ENCODE data around the gene ZNF488. TPM values are rescaled to one million over a fixed set of nuclear protein-coding genes. Genes with fewer than 3 reads are reported as not detected.
A peak's percentile ranks its signal among the peaks of the same experiment; 100 is the strongest.

Gene ZNF488
- total RNA-seq, 6 experiments from 2014 or later, result 0.05 to 0.07 (median 0.07) TPM; not detected in 3

DNA sequence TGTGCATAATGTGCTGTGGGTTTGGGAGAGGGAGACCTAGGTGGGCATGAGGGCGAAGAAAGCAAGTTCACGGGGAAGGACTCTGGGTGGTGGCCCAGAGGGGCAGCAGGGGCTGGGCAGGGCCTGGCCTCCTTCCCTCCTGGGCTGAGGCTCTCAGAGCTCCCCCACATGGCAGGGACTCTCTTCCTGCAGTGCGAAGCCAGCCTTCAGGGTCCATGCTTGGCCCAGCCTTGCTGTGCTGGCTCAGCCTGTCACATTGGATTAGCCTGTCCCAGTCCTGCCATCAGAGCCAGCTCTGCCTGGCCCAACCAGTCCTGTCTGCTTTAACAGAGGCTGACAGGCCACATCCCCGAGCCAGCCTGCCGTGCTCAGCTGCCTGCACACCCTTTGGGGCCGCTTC is 20.4 kb upstream of the ZNF488 start:
- Mint-ChIP-seq H3K9me3 (no peaks in the 10 kb centered on the region), H3K4me1 (ENCODE audit: low read depth) (peaks cover 37% of the 10 kb centered on the region), H3K4me3 (no peak overlapping the region), H3K27ac (0 out of 2 replicates have a peak overlapping the region, but pooled peaks have one; percentile 7), H3K36me3 (ENCODE audit: low read depth) (no peaks in the 10 kb centered on the region), H3K27me3 (ENCODE audit: insufficient read depth) (no peaks in the 10 kb centered on the region)
- TF ChIP-seq, protein P1, sequence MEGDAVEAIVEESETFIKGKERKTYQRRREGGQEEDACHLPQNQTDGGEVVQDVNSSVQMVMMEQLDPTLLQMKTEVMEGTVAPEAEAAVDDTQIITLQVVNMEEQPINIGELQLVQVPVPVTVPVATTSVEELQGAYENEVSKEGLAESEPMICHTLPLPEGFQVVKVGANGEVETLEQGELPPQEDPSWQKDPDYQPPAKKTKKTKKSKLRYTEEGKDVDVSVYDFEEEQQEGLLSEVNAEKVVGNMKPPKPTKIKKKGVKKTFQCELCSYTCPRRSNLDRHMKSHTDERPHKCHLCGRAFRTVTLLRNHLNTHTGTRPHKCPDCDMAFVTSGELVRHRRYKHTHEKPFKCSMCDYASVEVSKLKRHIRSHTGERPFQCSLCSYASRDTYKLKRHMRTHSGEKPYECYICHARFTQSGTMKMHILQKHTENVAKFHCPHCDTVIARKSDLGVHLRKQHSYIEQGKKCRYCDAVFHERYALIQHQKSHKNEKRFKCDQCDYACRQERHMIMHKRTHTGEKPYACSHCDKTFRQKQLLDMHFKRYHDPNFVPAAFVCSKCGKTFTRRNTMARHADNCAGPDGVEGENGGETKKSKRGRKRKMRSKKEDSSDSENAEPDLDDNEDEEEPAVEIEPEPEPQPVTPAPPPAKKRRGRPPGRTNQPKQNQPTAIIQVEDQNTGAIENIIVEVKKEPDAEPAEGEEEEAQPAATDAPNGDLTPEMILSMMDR (IDR thresholded peaks at IDR 0.05), result 0 out of 2 replicates have a peak, but pooled peaks have one; percentile 13
- DNase-seq, result no peak

DNA sequence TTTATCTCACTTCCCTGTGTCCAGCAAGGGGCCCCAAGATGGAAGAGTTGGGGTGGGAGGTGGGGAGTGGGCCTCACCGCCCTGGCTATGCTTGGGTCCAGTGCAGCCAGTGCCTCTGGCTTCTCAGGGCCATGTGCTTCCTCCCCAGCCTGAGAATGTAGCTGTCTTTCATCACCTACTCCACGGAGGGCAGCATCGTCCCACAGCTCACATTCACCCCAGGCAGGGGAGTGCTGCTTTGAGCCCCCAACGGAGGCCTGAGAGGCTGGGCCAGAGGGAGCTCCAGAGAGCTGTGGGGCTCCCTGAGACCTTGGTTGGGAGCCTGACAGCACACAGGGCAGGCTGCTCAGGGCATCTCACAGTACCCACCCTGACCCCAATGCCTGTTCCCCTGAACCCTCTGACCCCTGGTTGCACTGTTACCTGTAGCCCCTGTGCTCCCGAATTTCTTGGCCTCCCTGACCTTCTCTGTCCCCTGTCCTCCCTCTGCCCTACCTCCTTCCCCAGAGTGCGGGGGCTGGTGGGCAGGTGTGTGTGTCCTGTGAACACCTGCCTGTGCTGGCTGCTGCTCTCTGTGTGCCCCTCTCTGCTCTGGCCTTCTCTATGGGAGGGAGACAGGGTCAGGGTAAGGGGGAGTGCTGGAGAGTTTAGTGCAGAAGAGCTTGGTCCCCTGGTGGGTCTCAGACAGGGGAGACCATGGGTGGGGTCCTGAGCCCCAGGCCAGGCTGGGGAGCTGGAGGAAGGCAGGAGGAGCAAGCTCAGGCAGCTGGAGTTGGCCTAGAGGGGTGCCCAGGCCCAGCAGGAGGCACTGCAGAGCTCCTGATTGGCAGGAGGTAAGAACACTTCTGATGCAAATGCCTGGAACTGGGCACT is 19.6 kb upstream of the ZNF488 start:
- peak overlapping the region; percentile 84 for H3K27ac Mint-ChIP-seq
- no peak for DNase-seq
- no peaks in the 10 kb centered on the region for H3K27me3 Mint-ChIP-seq (ENCODE audit: insufficient read depth)
- peaks cover 37% of the 10 kb centered on the region for H3K4me1 Mint-ChIP-seq (ENCODE audit: low read depth)
- H3K36me3 Mint-ChIP-seq (ENCODE audit: low read depth), result no peaks in the 10 kb centered on the region; the same call in 1 of the 2 replicates
- TF ChIP-seq, protein P1 (IDR thresholded peaks at IDR 0.05), result peak; percentile 42; the same call in 1 of the 2 replicates
- H3K4me3 Mint-ChIP-seq, result no peak overlapping the region
- no peaks in the 10 kb centered on the region for H3K9me3 Mint-ChIP-seq

GRCh38 chr10:47402641-47403301 is 18.7 kb upstream of the ZNF488 start:
- H3K36me3 Mint-ChIP-seq (ENCODE audit: low read depth), result no peaks in the 10 kb centered on the region; the same call in 1 of the 2 replicates
- no peaks in the 10 kb centered on the region; the same call in 1 of the 2 replicates for H3K27me3 Mint-ChIP-seq (ENCODE audit: insufficient read depth)
- H3K4me1 Mint-ChIP-seq (ENCODE audit: low read depth), result peaks cover 37% of the 10 kb centered on the region
- TF ChIP-seq, protein P1 (IDR thresholded peaks at IDR 0.05), result no peak
- H3K9me3 Mint-ChIP-seq, result no peaks in the 10 kb centered on the region
- DNase-seq, result peak; percentile 76
- peak overlapping the region; percentile 84 for H3K27ac Mint-ChIP-seq
- peak overlapping the region; percentile 31 for H3K4me3 Mint-ChIP-seq

GRCh38 chr10:47401874-47402640 is 18.0 kb upstream of the ZNF488 start:
- Mint-ChIP-seq H3K36me3 (ENCODE audit: low read depth) (no peaks in the 10 kb centered on the region; the same call in 1 of the 2 replicates), H3K4me3 (no peak overlapping the region), H3K27ac (peak overlapping the region; percentile 84), H3K4me1 (ENCODE audit: low read depth) (peaks cover 38% of the 10 kb centered on the region), H3K27me3 (ENCODE audit: insufficient read depth) (no peaks in the 10 kb centered on the region; the same call in 1 of the 2 replicates), H3K9me3 (no peaks in the 10 kb centered on the region)
- TF ChIP-seq, protein P1 (IDR thresholded peaks at IDR 0.05), result no peak
- no peak for DNase-seq

GRCh38 chr10:47401210-47401609 is 17.1 kb upstream of the ZNF488 start:
- Mint-ChIP-seq H3K27ac (no peak overlapping the region), H3K27me3 (ENCODE audit: insufficient read depth) (no peaks in the 10 kb centered on the region; the same call in 1 of the 2 replicates), H3K9me3 (no peaks in the 10 kb centered on the region), H3K36me3 (ENCODE audit: low read depth) (no peaks in the 10 kb centered on the region; the same call in 1 of the 2 replicates), H3K4me3 (no peak overlapping the region), H3K4me1 (ENCODE audit: low read depth) (peaks cover 47% of the 10 kb centered on the region)
- TF ChIP-seq, protein P1 (IDR thresholded peaks at IDR 0.05), result no peak
- DNase-seq, result no peak
